Body of pancreas (tissue), 4 donors: ENCODE results near the gene LRRC1. TPM values are rescaled to one million over a fixed set of nuclear protein-coding genes. Genes with fewer than 3 reads are reported as not detected.
"Not testable (repeated sequence)": the region's sequence is repeated elsewhere in the genome, so short reads cannot be mapped to it uniquely, and the experiment has no call there.

Source experiments
- ATAC-seq: fragments of 150-250 bp; one replicate; pipeline ENCODE4 v1.9.1; 2016
- DNase-seq, 4 donors: peaks; one replicate each; pipeline ENCODE4 v3.0.0-alpha.2; 2019
- H3K27ac ChIP-seq, 4 donors: fragments of 200-600 bp; sonication (generic); 1 replicate in 3 of 4; 2 replicates in 1 of 4; pipeline versions ENCODE4 v1.5.1 to v1.6.1; 2016 to 2019; ENCODE audit warnings: mild to moderate bottlenecking in 1 of 4, mixed read lengths in 1 of 4, moderate library complexity in 1 of 4
- H3K27me3 ChIP-seq, 2 donors: fragments of 200-600 bp; sonication (generic); one replicate each; pipeline ENCODE4 v1.6.0; 2016; ENCODE audit warnings: mild to moderate bottlenecking in 1 of 2
- H3K36me3 ChIP-seq, 2 donors: fragments of 200-600 bp; sonication (generic); replicated peaks in 1 of 2; 2 replicates each; pipeline ENCODE4 v1.5.1; 2016; ENCODE audit warnings: low read depth in 2 of 2; ENCODE audit not compliant: insufficient read depth in 1 of 2
- H3K4me1 ChIP-seq: fragments of 200-600 bp; sonication (generic); one replicate; pipeline ENCODE4 v1.6.0; 2016
- H3K4me3 ChIP-seq, 2 donors: fragments of 200-600 bp; sonication (generic); 1 replicate in 1 of 2; 2 replicates in 1 of 2; pipeline ENCODE4 v1.5.1; 2016 to 2019
- H3K9me3 ChIP-seq, 3 donors: fragments of 200-600 bp; sonication (generic); 1 replicate in 2 of 3; 2 replicates in 1 of 3; pipeline ENCODE4 v1.5.1; 2016
- POLR2A ChIP-seq, 3 donors: fragments of 450-650 bp; IDR thresholded peaks; one replicate each; pipeline ENCODE4 v1.6.1; 2016; ENCODE audit warnings: antibody characterized with exemption in 3 of 3, mild to moderate bottlenecking in 2 of 3
- WGBS, 2 donors: methylation state at CpG; one replicate each; pipeline ENCODE4 v1.1.5; 2017; 5-methylcytosine and 5-hydroxymethylcytosine counted together
- intact Hi-C: fragments of 100-400 bp; cut with DNase I; formaldehyde crosslinking; loops from one replicate; pipeline ENCODE4 v1.15.1; 2023
- total RNA-seq, 2 donors: library from RNA; depleted of rRNA; stranded (reverse); fragments of >200 nt; gene quantifications; one replicate each; pipeline ENCODE4 v1.1.0, GENCODE V29; 2016
- TF ChIP-seq, protein P1 (sequence below), 7 experiments: fragments of 450-650 bp in 4 of 7; fragments of 200-600 bp in 3 of 7; sonication (generic) in 3 of 7; IDR thresholded peaks; one replicate each; pipeline ENCODE4 v1.5.1; 2016 to 2019; ENCODE audit warnings: antibody characterized with exemption in 7 of 7

LRRC1 gene
- total RNA-seq, 2 donors from 2014 or later = 13.2 to 17.1 TPM

GRCh38 chr6:53770780-53771249 is 24.0 kb upstream of the LRRC1 start:
- no peak overlapping the region for H3K4me3 ChIP-seq
- intact Hi-C loops = no loop called here
- TF ChIP-seq, protein P1, sequence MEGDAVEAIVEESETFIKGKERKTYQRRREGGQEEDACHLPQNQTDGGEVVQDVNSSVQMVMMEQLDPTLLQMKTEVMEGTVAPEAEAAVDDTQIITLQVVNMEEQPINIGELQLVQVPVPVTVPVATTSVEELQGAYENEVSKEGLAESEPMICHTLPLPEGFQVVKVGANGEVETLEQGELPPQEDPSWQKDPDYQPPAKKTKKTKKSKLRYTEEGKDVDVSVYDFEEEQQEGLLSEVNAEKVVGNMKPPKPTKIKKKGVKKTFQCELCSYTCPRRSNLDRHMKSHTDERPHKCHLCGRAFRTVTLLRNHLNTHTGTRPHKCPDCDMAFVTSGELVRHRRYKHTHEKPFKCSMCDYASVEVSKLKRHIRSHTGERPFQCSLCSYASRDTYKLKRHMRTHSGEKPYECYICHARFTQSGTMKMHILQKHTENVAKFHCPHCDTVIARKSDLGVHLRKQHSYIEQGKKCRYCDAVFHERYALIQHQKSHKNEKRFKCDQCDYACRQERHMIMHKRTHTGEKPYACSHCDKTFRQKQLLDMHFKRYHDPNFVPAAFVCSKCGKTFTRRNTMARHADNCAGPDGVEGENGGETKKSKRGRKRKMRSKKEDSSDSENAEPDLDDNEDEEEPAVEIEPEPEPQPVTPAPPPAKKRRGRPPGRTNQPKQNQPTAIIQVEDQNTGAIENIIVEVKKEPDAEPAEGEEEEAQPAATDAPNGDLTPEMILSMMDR (IDR thresholded peaks at IDR 0.05) = no peak
- no peak for DNase-seq
- H3K27me3 ChIP-seq = no peaks in the 10 kb centered on the region
- ATAC-seq = no peak
- H3K36me3 ChIP-seq = no peaks in the 10 kb centered on the region
- H3K9me3 ChIP-seq = no peaks in the 10 kb centered on the region
- no peaks in the 10 kb centered on the region for H3K4me1 ChIP-seq
- no peak overlapping the region for H3K27ac ChIP-seq
- WGBS, 2 donors = 89 to 92% methylated on average over 2 of the region's 2 CpGs

DNA sequence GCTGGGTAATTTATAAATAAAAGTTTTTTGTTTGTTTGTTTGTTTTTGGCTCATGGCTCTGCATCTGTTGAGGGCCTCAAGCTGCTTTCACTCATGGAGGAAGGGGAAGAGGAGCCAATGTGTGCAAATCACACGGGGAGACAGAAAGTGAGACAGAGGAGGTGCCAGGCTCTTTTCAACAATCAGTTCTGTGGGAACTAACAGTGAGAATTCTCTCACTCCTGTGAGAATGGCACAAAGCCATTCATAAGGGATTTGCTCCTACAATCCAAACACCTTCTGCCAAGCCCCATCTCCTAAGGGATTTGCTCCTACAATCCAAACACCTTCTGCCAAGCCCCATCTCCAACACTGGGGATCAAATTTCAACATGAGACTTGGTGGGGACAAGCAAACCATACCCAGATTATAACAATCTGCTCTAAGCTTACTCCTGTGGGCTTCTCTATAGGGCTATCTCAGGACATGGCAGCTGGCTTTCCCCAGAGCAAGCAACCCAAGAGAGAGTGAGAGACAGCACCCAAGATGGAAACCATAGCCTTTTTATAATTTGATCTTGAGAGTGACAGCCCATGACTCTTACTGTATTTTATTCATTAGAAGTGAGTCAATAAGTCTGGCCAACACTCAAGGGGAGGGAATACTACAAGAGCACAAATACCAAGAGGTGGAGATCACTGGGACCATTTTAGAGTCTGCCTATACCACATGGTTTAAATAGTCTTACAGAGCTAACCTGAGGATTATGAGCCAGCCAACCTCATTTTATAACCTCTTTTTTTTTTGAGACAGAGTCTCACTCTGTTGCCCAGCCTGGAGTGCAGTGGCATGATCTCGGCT is 22.8 kb upstream of the LRRC1 start:
- H3K4me3 ChIP-seq = no peak overlapping the region
- H3K4me1 ChIP-seq = no peaks in the 10 kb centered on the region
- no peaks in the 10 kb centered on the region for H3K27me3 ChIP-seq
- intact Hi-C loops = no loop called here
- TF ChIP-seq, protein P1 (IDR thresholded peaks at IDR 0.05) = no peak
- no peak for TF ChIP-seq POLR2A (IDR thresholded peaks at IDR 0.05)
- no peaks in the 10 kb centered on the region for H3K9me3 ChIP-seq
- H3K27ac ChIP-seq = no peak overlapping the region
- WGBS, 2 donors = 93 to 95% methylated on average over 2 of the region's 2 CpGs
- no peak for DNase-seq
- no peak for ATAC-seq
- no peaks in the 10 kb centered on the region for H3K36me3 ChIP-seq

GRCh38 chr6:53773044-53773696 is 21.6 kb upstream of the LRRC1 start:
- no peak for DNase-seq
- H3K9me3 ChIP-seq = no peaks in the 10 kb centered on the region
- H3K4me1 ChIP-seq = no peaks in the 10 kb centered on the region
- intact Hi-C loops = no loop called here
- TF ChIP-seq, protein P1 (IDR thresholded peaks at IDR 0.05) = no peak
- TF ChIP-seq POLR2A (IDR thresholded peaks at IDR 0.05) = no peak
- H3K36me3 ChIP-seq = no peaks in the 10 kb centered on the region
- no peak for ATAC-seq
- no peaks in the 10 kb centered on the region for H3K27me3 ChIP-seq
- H3K4me3 ChIP-seq = no peak overlapping the region
- no peak overlapping the region for H3K27ac ChIP-seq

- ATAC-seq, H3K27ac ChIP-seq, intact Hi-C loops, H3K4me1 ChIP-seq, H3K27me3 ChIP-seq, H3K36me3 ChIP-seq, H3K9me3 ChIP-seq, H3K4me3 ChIP-seq, DNase-seq: not testable (repeated sequence)
- WGBS, 2 donors = 88 to 91% methylated on average over 2 of the region's 2 CpGs
These were observed 18.7 kb upstream of the LRRC1 start for GRCh38 chr6:53776152-53776551.

DNA sequence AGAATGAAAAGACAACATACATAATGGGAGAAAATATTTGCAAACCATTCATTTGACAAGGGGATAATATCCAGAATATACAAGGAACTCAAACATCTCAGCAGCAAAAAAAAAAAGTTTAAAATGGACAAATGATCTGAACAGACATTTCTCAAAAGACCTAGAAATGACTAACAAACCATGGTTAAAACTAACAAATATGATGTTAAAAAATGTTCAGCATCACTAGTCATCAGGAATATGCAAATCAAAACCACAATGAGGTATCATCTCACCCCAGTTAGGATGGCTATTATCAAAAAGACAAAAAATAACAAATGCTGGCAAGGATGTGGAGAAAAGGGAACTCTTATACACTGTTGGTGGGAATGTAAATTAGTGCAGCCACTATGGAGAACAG is 9.8 kb upstream of the LRRC1 start:
- H3K4me1 ChIP-seq, H3K9me3 ChIP-seq, ATAC-seq, H3K27me3 ChIP-seq, DNase-seq, H3K27ac ChIP-seq, intact Hi-C loops, H3K36me3 ChIP-seq, H3K4me3 ChIP-seq: not testable (repeated sequence)
